GM21526 (cell line): Measurements from ENCODE around the gene UGT1A8.
"Not testable (repeated sequence)": the region's sequence is repeated elsewhere in the genome, so short reads cannot be mapped to it uniquely, and the experiment has no call there.

Experiments used
- ATAC-seq: cut with Tn5 transposase; IDR thresholded peaks from one replicate; pipeline ENCODE4 v1.9.1; 2021; ENCODE audit warnings: moderate library complexity; ENCODE audit not compliant: unreplicated experiment, low FRiP score

Gene UGT1A8

GRCh38 chr2:233681521-233682099 is 64.2 kb downstream of the UGT1A8 start, which contains the start of gene UGT1A7:
Gene UGT1A7 (plus strand): TSS chr2:233681901. CDS start chr2:233681938, 37 bp downstream.
- ATAC-seq, result no peak

- no peak for ATAC-seq
Measured at GRCh38 chr2:233684640-233685039, 67.2 kb downstream of the UGT1A8 start.

GRCh38 chr2:233686928-233687327 is 69.5 kb downstream of the UGT1A8 start:
- no peak for ATAC-seq

GRCh38 chr2:233688341-233688740 is 70.9 kb downstream of the UGT1A8 start:
- ATAC-seq, result no peak

- ATAC-seq, result no peak
Measured at GRCh38 chr2:233689031-233689430, 71.6 kb downstream of the UGT1A8 start.

GRCh38 chr2:233689501-233689900 is 72.1 kb downstream of the UGT1A8 start:
- no peak for ATAC-seq

- no peak for ATAC-seq
Measured at GRCh38 chr2:233690444-233690843, 73.0 kb downstream of the UGT1A8 start.

GRCh38 chr2:233691443-233692433 is 74.3 kb downstream of the UGT1A8 start:
- ATAC-seq, result no peak

GRCh38 chr2:233692648-233693047 is 75.2 kb downstream of the UGT1A8 start, which contains the start of gene UGT1A6:
Gene UGT1A6 (plus strand): TSS chr2:233692890. CDS start chr2:233693005, 115 bp downstream.
- ATAC-seq, result no peak

- ATAC-seq, result no peak
Measured at GRCh38 chr2:233693963-233694362, 76.5 kb downstream of the UGT1A8 start.

GRCh38 chr2:233698740-233699139 is 81.3 kb downstream of the UGT1A8 start:
- ATAC-seq, result no peak

GRCh38 chr2:233699424-233700027 is 82.1 kb downstream of the UGT1A8 start:
- no peak for ATAC-seq

GRCh38 chr2:233700028-233700635 is 82.7 kb downstream of the UGT1A8 start:
- ATAC-seq, result no peak

- ATAC-seq, result not testable (repeated sequence)
Measured at GRCh38 chr2:233700842-233701241, 83.4 kb downstream of the UGT1A8 start.

- ATAC-seq, result no peak
Measured at GRCh38 chr2:233702238-233702637, 84.8 kb downstream of the UGT1A8 start.

- no peak for ATAC-seq
Measured at GRCh38 chr2:233705911-233706506, 88.6 kb downstream of the UGT1A8 start.

GRCh38 chr2:233706720-233707119 is 89.3 kb downstream of the UGT1A8 start:
- no peak for ATAC-seq

- no peak for ATAC-seq
Measured at GRCh38 chr2:233707940-233708644, 90.7 kb downstream of the UGT1A8 start.

- ATAC-seq, result no peak
Measured at GRCh38 chr2:233708942-233709341, 91.5 kb downstream of the UGT1A8 start.
